HCT116 (cell line): Measurements from ENCODE around the gene DLL1. TPM values are rescaled to one million over a fixed set of nuclear protein-coding genes. Genes with fewer than 3 reads are reported as not detected.

ENCODE experiments used
- ATAC-seq: fragments of 200-7000 bp; cut with Tn5 transposase; 2 replicates; pipeline ENCODE4 v1.9.1; 2020; ENCODE audit warnings: mild to moderate bottlenecking, moderate library complexity
- BruUV-seq: library from RNA; stranded (reverse); fragments of 400-500 nt; replicated peaks from 2 replicates; lab custom pipeline; 2021; lab: Mats Ljungman, UMichigan
- CTCF ChIA-PET: fragments of 300-600 bp; sonication (Branson Sonifier 250); formaldehyde crosslinking; loops from one replicate; lab custom pipeline; 2021; ENCODE audit warnings: antibody characterized with exemption; lab: Charles Lee
- POLR2A ChIA-PET: fragments of 300-600, 350-600 bp; sonication (Branson Sonifier 250); formaldehyde crosslinking; loops from one replicate; lab custom pipeline; 2021; ENCODE audit warnings: antibody characterized with exemption; lab: Charles Lee
- RAD21 ChIA-PET, 2 experiments: fragments of 300-600 bp; sonication (Branson Sonifier 250); formaldehyde crosslinking; loops; one replicate each; lab custom pipeline; 2023; ENCODE audit warnings: low total read pairs in 2 of 2; ENCODE audit not compliant: uncharacterized antibody in 2 of 2, unreplicated experiment in 2 of 2, low non-redundant PET in 1 of 2; lab: Charles Lee
- DNase-seq: peaks from one replicate; pipeline ENCODE4 v3.0.0-alpha.2; 2010; ENCODE audit warnings: low read depth, low spot score
- H2AFZ ChIP-seq: fragments of 200-600 bp; shearing (Covaris generic), sonication (generic); 2 replicates; pipeline ENCODE4 v1.6.1; 2017; ENCODE audit warnings: low read depth, mixed run types, mixed read lengths, antibody characterized with exemption, low read length; ENCODE audit not compliant: poor library complexity, severe bottlenecking
- H3K27ac ChIP-seq: 2 replicates; pipeline ENCODE4 v1.5.1; 2012; ENCODE audit warnings: low read depth, low read length
- H3K27me3 ChIP-seq: fragments of 200-600 bp; sonication (generic); 2 replicates; pipeline ENCODE4 v1.6.1; 2016; ENCODE audit warnings: mixed run types, low read length, mixed read lengths; ENCODE audit not compliant: insufficient read depth
- H3K36me3 ChIP-seq, 2 experiments: fragments of 200-500 bp in 1 of 2; fragments of 200-600 bp in 1 of 2; sonication (Bioruptor generic) in 1 of 2; sonication (generic) in 1 of 2; 2 replicates each; pipeline versions ENCODE4 v1.5.1 to v1.6.1; 2014 to 2016; ENCODE audit warnings: low read length in 2 of 2, inconsistent platforms in 1 of 2, mixed read lengths in 1 of 2, mixed run types in 1 of 2; ENCODE audit not compliant: insufficient read depth in 2 of 2, control insufficient read depth in 1 of 2
- H3K4me1 ChIP-seq, 2 experiments: fragments of 200-600 bp in 1 of 2; sonication (generic) in 1 of 2; 2 replicates each; pipeline versions ENCODE4 v1.5.1 to v1.6.1; 2012 to 2017; ENCODE audit warnings: low read length in 2 of 2, inconsistent platforms in 1 of 2, mild to moderate bottlenecking in 1 of 2, mixed read lengths in 1 of 2, mixed run types in 1 of 2, moderate library complexity in 1 of 2; ENCODE audit not compliant: insufficient read depth in 2 of 2, control insufficient read depth in 1 of 2
- H3K4me2 ChIP-seq: fragments of 200-600 bp; sonication (generic); 2 replicates; pipeline ENCODE4 v1.6.1; 2017; ENCODE audit warnings: mixed run types, low read length, mixed read lengths
- H3K4me3 ChIP-seq, 2 experiments: fragments of 200-600 bp in 1 of 2; sonication (generic) in 1 of 2; replicated peaks in 1 of 2; 2 replicates each; pipeline ENCODE4 v1.5.1; 2011 to 2016; ENCODE audit warnings: low read length in 2 of 2, control low read depth in 1 of 2, low read depth in 1 of 2, mild to moderate bottlenecking in 1 of 2, mixed read lengths in 1 of 2, mixed run types in 1 of 2
- H3K79me2 ChIP-seq: fragments of 200-600 bp; sonication (generic); 2 replicates; pipeline ENCODE4 v1.6.1; 2017; ENCODE audit warnings: mild to moderate bottlenecking, mixed run types, low read length, moderate library complexity, mixed read lengths; ENCODE audit not compliant: insufficient read depth
- H3K9ac ChIP-seq: fragments of 200-600 bp; sonication (generic); 2 replicates; pipeline ENCODE4 v1.6.1; 2016; ENCODE audit warnings: low read length, mixed read lengths
- H3K9me2 ChIP-seq: fragments of 200-600 bp; sonication (generic), shearing (Covaris generic); 2 replicates; pipeline ENCODE4 v1.6.1; 2017; ENCODE audit warnings: mixed run types, mild to moderate bottlenecking, moderate library complexity; ENCODE audit not compliant: insufficient read depth
- H3K9me3 ChIP-seq, 2 experiments: fragments of 200-500 bp in 1 of 2; fragments of 200-600 bp in 1 of 2; sonication (Bioruptor generic) in 1 of 2; sonication (generic) in 1 of 2; 2 replicates each; pipeline ENCODE4 v1.6.1; 2014 to 2017; ENCODE audit warnings: low read length in 2 of 2, mixed read lengths in 2 of 2, inconsistent platforms in 1 of 2, low read depth in 1 of 2, mild to moderate bottlenecking in 1 of 2, mixed run types in 1 of 2, moderate library complexity in 1 of 2; ENCODE audit not compliant: control insufficient read depth in 1 of 2, insufficient read depth in 1 of 2
- H4K20me1 ChIP-seq: fragments of 200-600 bp; sonication (generic), shearing (Covaris generic); 2 replicates; pipeline ENCODE4 v1.6.1; 2017; ENCODE audit warnings: mixed run types, mild to moderate bottlenecking, moderate library complexity; ENCODE audit not compliant: insufficient read depth
- CEBPB ChIP-seq: IDR thresholded peaks from 2 replicates; pipeline ENCODE4 v1.6.1; 2012; ENCODE audit warnings: low read depth
- EZH2phosphoT487 ChIP-seq: fragments of 200-600 bp; IDR thresholded peaks from 2 replicates; pipeline ENCODE4 v1.6.1; 2018; ENCODE audit warnings: antibody characterized with exemption, borderline replicate concordance
- JUND ChIP-seq: IDR thresholded peaks from 2 replicates; pipeline ENCODE4 v1.6.1; 2012
- MAX ChIP-seq: IDR thresholded peaks from 2 replicates; pipeline ENCODE4 v1.6.1; 2012
- REST ChIP-seq: IDR thresholded peaks from 2 replicates; pipeline ENCODE4 v1.6.1; 2012; ENCODE audit warnings: low read depth
- SP1 ChIP-seq: IDR thresholded peaks from 2 replicates; pipeline ENCODE4 v1.6.1; 2012; ENCODE audit warnings: low read depth
- SRF ChIP-seq: IDR thresholded peaks from 2 replicates; pipeline ENCODE4 v1.6.1; 2012; ENCODE audit warnings: low read depth
- intact Hi-C: fragments of 100-400 bp; cut with micrococcal nuclease; formaldehyde crosslinking; loops from 2 replicates; pipeline ENCODE4 v1.10.0; 2022
- microRNA-seq: library from miRNA; unstranded; fragments of <30 nt; microRNA quantifications from one replicate; pipeline ENCODE4, GENCODE V29; 2016; ENCODE audit warnings: borderline number of aligned reads
- total RNA-seq: library from RNA; stranded (reverse); gene quantifications from one replicate; pipeline ENCODE4 v1.2.1, GENCODE V29; 2021; ENCODE audit not compliant: unreplicated experiment

Gene DLL1
- total RNA-seq, 1 experiment from 2014 or later = 5.3 TPM

- no peaks in the 10 kb centered on the region for H3K27me3 ChIP-seq
These were observed 57.3 kb downstream of the DLL1 start for GRCh38 chr6:170233286-170234205.

More at GRCh38 chr6:170233286-170234205, 57.3 kb downstream of the DLL1 start:
- Histone ChIP-seq H3K9ac (no peak overlapping the region), H3K9me3 (no peaks in the 10 kb centered on the region), H3K27ac (no peak overlapping the region), H3K4me3 (no peak overlapping the region), H3K9me2 (no peaks in the 10 kb centered on the region), H3K4me1 (no peaks in the 10 kb centered on the region), H2AFZ (no peak overlapping the region), H3K36me3 (no peaks in the 10 kb centered on the region)
- ChIA-PET POLR2A (no interaction called here), RAD21 (no interaction called here), CTCF (no interaction called here)
- no peak for DNase-seq
- no TSS peak for BruUV-seq
- intact Hi-C loops = no loop called here
- ATAC-seq = peak; percentile 38; the same call in 1 of the 2 replicates
- TF ChIP-seq REST (no peak), EZH2phosphoT487 (no peak), JUND (no peak), SP1 (no peak), CEBPB (no peak), SRF (no peak), MAX (no peak)
- TF ChIP-seq, all 23 proteins: peak for 0
- no peaks in the 10 kb centered on the region for H4K20me1 ChIP-seq
- H3K79me2 ChIP-seq = no peaks in the 10 kb centered on the region
- H3K4me2 ChIP-seq = no peak overlapping the region

Small RNAs within 50 kb of the gene (microRNA-seq; reads per million reads assigned to microRNA genes)
- not detected for gene MIR4644

Other genes starting within 250 kb of the DLL1 start
- gene FAM120B, start 15.7 kb upstream of the DLL1 start, total RNA-seq = 25.2 TPM